Measurements from ENCODE around the gene SLC6A3.

The SLC6A3 gene

GRCh38 chr5:1476967-1477310, 31.7 kb upstream of the SLC6A3 start:
- TF ChIP-seq, protein P1, sequence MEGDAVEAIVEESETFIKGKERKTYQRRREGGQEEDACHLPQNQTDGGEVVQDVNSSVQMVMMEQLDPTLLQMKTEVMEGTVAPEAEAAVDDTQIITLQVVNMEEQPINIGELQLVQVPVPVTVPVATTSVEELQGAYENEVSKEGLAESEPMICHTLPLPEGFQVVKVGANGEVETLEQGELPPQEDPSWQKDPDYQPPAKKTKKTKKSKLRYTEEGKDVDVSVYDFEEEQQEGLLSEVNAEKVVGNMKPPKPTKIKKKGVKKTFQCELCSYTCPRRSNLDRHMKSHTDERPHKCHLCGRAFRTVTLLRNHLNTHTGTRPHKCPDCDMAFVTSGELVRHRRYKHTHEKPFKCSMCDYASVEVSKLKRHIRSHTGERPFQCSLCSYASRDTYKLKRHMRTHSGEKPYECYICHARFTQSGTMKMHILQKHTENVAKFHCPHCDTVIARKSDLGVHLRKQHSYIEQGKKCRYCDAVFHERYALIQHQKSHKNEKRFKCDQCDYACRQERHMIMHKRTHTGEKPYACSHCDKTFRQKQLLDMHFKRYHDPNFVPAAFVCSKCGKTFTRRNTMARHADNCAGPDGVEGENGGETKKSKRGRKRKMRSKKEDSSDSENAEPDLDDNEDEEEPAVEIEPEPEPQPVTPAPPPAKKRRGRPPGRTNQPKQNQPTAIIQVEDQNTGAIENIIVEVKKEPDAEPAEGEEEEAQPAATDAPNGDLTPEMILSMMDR (IDR thresholded peaks at IDR 0.05), result no peak

- TF ChIP-seq, protein P1 (IDR thresholded peaks at IDR 0.05), result no peak
Measured at GRCh38 chr5:1476181-1476966, 31.1 kb upstream of the SLC6A3 start.

DNA sequence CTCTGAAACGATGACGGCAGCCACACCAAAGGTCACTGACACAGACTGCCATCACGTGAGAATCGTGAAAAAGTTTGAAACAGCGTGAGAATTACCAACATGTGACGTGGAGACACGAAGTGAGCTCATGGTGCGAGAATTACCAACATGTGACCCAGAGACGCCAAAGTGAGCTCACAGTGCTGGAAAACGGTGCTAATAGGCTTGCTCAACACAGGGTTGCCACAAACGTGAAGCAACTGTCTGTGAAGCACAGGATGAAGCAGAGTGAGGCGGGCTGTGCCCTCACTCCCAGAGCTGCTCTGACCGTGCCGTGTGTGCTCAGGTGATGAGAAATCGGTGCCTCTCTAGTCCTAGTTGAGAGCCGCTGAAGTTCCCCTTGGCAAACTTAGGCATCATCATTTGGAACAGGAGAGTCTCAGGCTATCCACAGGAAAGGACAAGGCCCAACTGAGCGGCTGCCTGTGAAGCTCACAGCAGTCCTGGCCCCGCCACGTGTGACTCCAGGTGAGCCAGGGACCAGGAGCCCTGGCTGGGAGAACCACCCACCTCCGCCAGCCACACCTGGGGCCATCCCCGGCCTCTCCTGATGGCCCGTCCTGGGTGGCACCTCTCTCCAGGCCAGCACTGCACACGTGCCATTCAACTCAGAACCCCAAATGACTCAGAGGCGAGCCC, 29.8 kb upstream of the SLC6A3 start:
- TF ChIP-seq, protein P1 (IDR thresholded peaks at IDR 0.05), result no peak

- TF ChIP-seq, protein P1 (IDR thresholded peaks at IDR 0.05), result no peak
Measured at GRCh38 chr5:1474183-1474839, 29.1 kb upstream of the SLC6A3 start.

GRCh38 chr5:1473746-1474145, 28.5 kb upstream of the SLC6A3 start:
- TF ChIP-seq, protein P1 (IDR thresholded peaks at IDR 0.05), result no peak

GRCh38 chr5:1472964-1473628, 27.9 kb upstream of the SLC6A3 start:
- TF ChIP-seq, protein P1 (IDR thresholded peaks at IDR 0.05), result no peak

All from LNCAP (cell line).